GM21619 (cell line): Measurements from ENCODE around the gene TRAP1.
"Not testable (repeated sequence)": the region's sequence is repeated elsewhere in the genome, so short reads cannot be mapped to it uniquely, and the experiment has no call there.

Experiments used
- ATAC-seq: cut with Tn5 transposase; IDR thresholded peaks from one replicate; pipeline ENCODE4 v1.9.1; 2021; ENCODE audit not compliant: unreplicated experiment

TRAP1 gene

GRCh38 chr16:3714378-3714777 is 2.9 kb downstream of the TRAP1 start:
- not testable (repeated sequence) for ATAC-seq

GRCh38 chr16:3713587-3714242 is 3.6 kb downstream of the TRAP1 start:
- ATAC-seq: no peak

- ATAC-seq: no peak
Measured at GRCh38 chr16:3712861-3713372, 4.4 kb downstream of the TRAP1 start.

GRCh38 chr16:3706253-3707012 is 10.9 kb downstream of the TRAP1 start:
- ATAC-seq: no peak

GRCh38 chr16:3702082-3702481 is 15.2 kb downstream of the TRAP1 start:
- no peak for ATAC-seq

GRCh38 chr16:3701531-3701930 is 15.8 kb downstream of the TRAP1 start:
- ATAC-seq: no peak

- no peak for ATAC-seq
Measured at GRCh38 chr16:3698941-3699340, 18.4 kb downstream of the TRAP1 start.

GRCh38 chr16:3696425-3697218 is 20.7 kb downstream of the TRAP1 start:
- no peak for ATAC-seq

- no peak for ATAC-seq
Measured at GRCh38 chr16:3695610-3696369, 21.5 kb downstream of the TRAP1 start.

GRCh38 chr16:3694051-3694450 is 23.3 kb downstream of the TRAP1 start:
- ATAC-seq: no peak

GRCh38 chr16:3691761-3692160 is 25.6 kb downstream of the TRAP1 start:
- no peak for ATAC-seq

GRCh38 chr16:3690980-3691720 is 26.2 kb downstream of the TRAP1 start:
- ATAC-seq: no peak

GRCh38 chr16:3690470-3690928 is 26.8 kb downstream of the TRAP1 start:
- ATAC-seq: peak; percentile 62

GRCh38 chr16:3689731-3690130 is 27.6 kb downstream of the TRAP1 start:
- no peak for ATAC-seq

- no peak for ATAC-seq
Measured at GRCh38 chr16:3687792-3688191, 29.5 kb downstream of the TRAP1 start.

GRCh38 chr16:3687021-3687420 is 30.3 kb downstream of the TRAP1 start:
- no peak for ATAC-seq

GRCh38 chr16:3681206-3681605 is 36.1 kb downstream of the TRAP1 start:
- ATAC-seq: no peak

- no peak for ATAC-seq
Measured at GRCh38 chr16:3677994-3678393, 39.3 kb downstream of the TRAP1 start.

- no peak for ATAC-seq
Measured at GRCh38 chr16:3675601-3676130, 41.7 kb downstream of the TRAP1 start.
